Natural killer cell (primary cell): ENCODE results near the gene STAG1. TPM values are rescaled to one million over a fixed set of nuclear protein-coding genes. Genes with fewer than 3 reads are reported as not detected.

Experiments used
- ATAC-seq, 3 donors: fragments of 150-1000 bp in 2 of 3; fragments of 200-7000 bp in 1 of 3; cut with Tn5 transposase; 1 replicate in 1 of 3; 2 replicates in 2 of 3; pipeline ENCODE4 v1.10.0; 2021; ENCODE audit warnings: mild to moderate bottlenecking in 2 of 3, moderate library complexity in 2 of 3
- DNase-seq, 2 donors: peaks; one replicate each; pipeline versions ENCODE4 v3.0.0 to v3.0.0-alpha.2; 2013 to 2021; ENCODE audit warnings: mixed read lengths in 1 of 2
- H3K27ac ChIP-seq: one replicate; pipeline ENCODE4 v1.5.1; 2013; ENCODE audit warnings: mild to moderate bottlenecking, low read length
- H3K27me3 ChIP-seq: one replicate; pipeline ENCODE4 v1.6.1; 2013; ENCODE audit warnings: low read length; ENCODE audit not compliant: control insufficient read depth, insufficient read depth
- H3K36me3 ChIP-seq: one replicate; pipeline ENCODE4 v1.6.1; 2013; ENCODE audit warnings: low read length; ENCODE audit not compliant: control insufficient read depth, insufficient read depth
- H3K4me1 ChIP-seq: one replicate; pipeline ENCODE4 v1.6.1; 2013; ENCODE audit warnings: low read length; ENCODE audit not compliant: control insufficient read depth, insufficient read depth
- H3K4me3 ChIP-seq: one replicate; pipeline ENCODE4 v1.5.1; 2013; ENCODE audit warnings: low read length
- H3K9me3 ChIP-seq: one replicate; pipeline ENCODE4 v1.6.1; 2013; ENCODE audit warnings: low read length; ENCODE audit not compliant: control insufficient read depth, insufficient read depth
- H3K27ac Mint-ChIP-seq, 2 donors: one replicate each; pipeline ENCODE4 v1.8.0; 2022; ENCODE audit warnings: mild to moderate bottlenecking in 2 of 2, mixed read lengths in 2 of 2, moderate library complexity in 1 of 2
- H3K27me3 Mint-ChIP-seq, 2 donors: one replicate each; pipeline ENCODE4 v1.8.0; 2022; ENCODE audit warnings: low read depth in 2 of 2, mixed read lengths in 2 of 2
- H3K36me3 Mint-ChIP-seq: one replicate; pipeline ENCODE4 v1.8.0; 2022; ENCODE audit warnings: mixed read lengths
- H3K4me1 Mint-ChIP-seq, 2 donors: one replicate each; pipeline ENCODE4 v1.8.0; 2022; ENCODE audit warnings: mixed read lengths in 2 of 2
- H3K4me3 Mint-ChIP-seq: one replicate; pipeline ENCODE4 v1.8.0; 2022; ENCODE audit warnings: mild to moderate bottlenecking, moderate library complexity, mixed read lengths
- H3K9me3 Mint-ChIP-seq, 2 donors: one replicate each; pipeline ENCODE4 v1.8.0; 2022; ENCODE audit warnings: mixed read lengths in 2 of 2
- CTCF ChIP-seq: fragments of 200-600 bp; IDR thresholded peaks from one replicate; pipeline ENCODE4 v1.8.0; 2022; ENCODE audit warnings: antibody characterized with exemption
- WGBS: methylation state at CpG from one replicate; pipeline ENCODE4 v1.1.7; 2013; ENCODE audit warnings: missing lambda C conversion rate; ENCODE audit not compliant: insufficient coverage; 5-methylcytosine and 5-hydroxymethylcytosine counted together
- intact Hi-C: fragments of 100-400 bp; cut with micrococcal nuclease; formaldehyde crosslinking; loops from one replicate; pipeline ENCODE4 v1.14.2; 2022
- total RNA-seq, 4 donors: library from RNA; stranded (reverse); fragments of 120-200 nt in 1 of 4; gene quantifications; one replicate each; pipeline versions ENCODE4 v1.2.3 to v1.2.4, GENCODE V29; 2013 to 2022

Gene STAG1
- total RNA-seq, 3 donors from 2014 or later (not counting 1 experiment from before 2014, with no cell fraction given) = 55.1 to 66.2 (median 60.3) TPM

GRCh38 chr3:136351905-136352304 is 400.3 kb downstream of the STAG1 start:
- Mint-ChIP-seq H3K9me3 (peaks cover 0 to 7% of the 10 kb centered on the region in 2 donors), H3K4me1 (peaks cover 0 to 5% of the 10 kb centered on the region in 2 donors), H3K27me3 (no peaks in the 10 kb centered on the region), H3K36me3 (peaks cover 28% of the 10 kb centered on the region), H3K4me3 (no peak overlapping the region), H3K27ac (no peak overlapping the region)
- no peak for DNase-seq
- TF ChIP-seq CTCF = no peak
- ATAC-seq = no peak
- intact Hi-C loops = no loop called here
- H3K27me3 ChIP-seq = no peaks in the 10 kb centered on the region
- no peak overlapping the region for H3K4me3 ChIP-seq
- H3K36me3 ChIP-seq = peaks cover 27% of the 10 kb centered on the region
- H3K4me1 ChIP-seq = no peaks in the 10 kb centered on the region
- H3K9me3 ChIP-seq = no peaks in the 10 kb centered on the region
- 100% methylated on average over 2 of the region's 3 CpGs for WGBS
- no peak overlapping the region for H3K27ac ChIP-seq

GRCh38 chr3:136351351-136351750 is 400.8 kb downstream of the STAG1 start:
- H3K36me3 Mint-ChIP-seq = peaks cover 28% of the 10 kb centered on the region
- H3K9me3 Mint-ChIP-seq = peaks cover 0 to 7% of the 10 kb centered on the region in 2 donors
- peaks cover 0 to 5% of the 10 kb centered on the region in 2 donors for H3K4me1 Mint-ChIP-seq
- H3K27me3 Mint-ChIP-seq = no peaks in the 10 kb centered on the region
- DNase-seq (no peak), ATAC-seq (no peak)
- H3K4me3 Mint-ChIP-seq = no peak overlapping the region
- intact Hi-C loops = no loop called here
- H3K36me3 ChIP-seq = peaks cover 27% of the 10 kb centered on the region
- H3K27me3 ChIP-seq = no peaks in the 10 kb centered on the region
- H3K27ac Mint-ChIP-seq = no peak overlapping the region
- no peak for TF ChIP-seq CTCF
- no peak overlapping the region for H3K4me3 ChIP-seq
- 100% methylated on average over 1 of the region's 1 CpG for WGBS
- no peak overlapping the region for H3K27ac ChIP-seq
- no peaks in the 10 kb centered on the region for H3K9me3 ChIP-seq
- H3K4me1 ChIP-seq = no peaks in the 10 kb centered on the region

- peaks cover 0 to 3% of the 10 kb centered on the region in 2 donors for H3K9me3 Mint-ChIP-seq
- no peak for DNase-seq
- Histone ChIP-seq H3K4me3 (no peak overlapping the region), H3K27ac (no peak overlapping the region), H3K9me3 (no peaks in the 10 kb centered on the region), H3K4me1 (no peaks in the 10 kb centered on the region), H3K36me3 (peaks cover 32% of the 10 kb centered on the region), H3K27me3 (no peaks in the 10 kb centered on the region)
- WGBS = 100% methylated on average over 2 of the region's 2 CpGs
- H3K27ac Mint-ChIP-seq = no peak overlapping the region
- H3K4me1 Mint-ChIP-seq = peaks cover 0 to 5% of the 10 kb centered on the region in 2 donors
- no peak for TF ChIP-seq CTCF
- intact Hi-C loops = no loop called here
- H3K27me3 Mint-ChIP-seq = no peaks in the 10 kb centered on the region
- ATAC-seq = no peak
- peaks cover 20% of the 10 kb centered on the region for H3K36me3 Mint-ChIP-seq
- H3K4me3 Mint-ChIP-seq = no peak overlapping the region
These were observed 401.6 kb downstream of the STAG1 start for GRCh38 chr3:136350557-136350956.

GRCh38 chr3:136350132-136350531 is 402.0 kb downstream of the STAG1 start:
- no peak for DNase-seq
- Histone ChIP-seq H3K4me1 (no peaks in the 10 kb centered on the region), H3K27me3 (no peaks in the 10 kb centered on the region), H3K36me3 (peaks cover 29% of the 10 kb centered on the region), H3K27ac (no peak overlapping the region), H3K9me3 (no peaks in the 10 kb centered on the region), H3K4me3 (no peak overlapping the region)
- Mint-ChIP-seq H3K4me3 (no peak overlapping the region), H3K27me3 (no peaks in the 10 kb centered on the region), H3K27ac (no peak overlapping the region), H3K9me3 (no peaks in the 10 kb centered on the region), H3K36me3 (peaks cover 16% of the 10 kb centered on the region), H3K4me1 (peaks cover 0 to 5% of the 10 kb centered on the region in 2 donors)
- intact Hi-C loops = no loop called here
- TF ChIP-seq CTCF = no peak
- ATAC-seq = no peak
- WGBS = 100% methylated on average over 1 of the region's 1 CpG
